CD4-positive, alpha-beta T cell treated with Interleukin-21 for 1 hour (primary cell): ENCODE measurements around the gene HBA2.
"Not testable (repeated sequence)": the region's sequence is repeated elsewhere in the genome, so short reads cannot be mapped to it uniquely, and the experiment has no call there.

Experiments used
- DNase-seq: peaks from one replicate; pipeline ENCODE4 v3.0.0-alpha.2; 2020

HBA2 gene

DNA sequence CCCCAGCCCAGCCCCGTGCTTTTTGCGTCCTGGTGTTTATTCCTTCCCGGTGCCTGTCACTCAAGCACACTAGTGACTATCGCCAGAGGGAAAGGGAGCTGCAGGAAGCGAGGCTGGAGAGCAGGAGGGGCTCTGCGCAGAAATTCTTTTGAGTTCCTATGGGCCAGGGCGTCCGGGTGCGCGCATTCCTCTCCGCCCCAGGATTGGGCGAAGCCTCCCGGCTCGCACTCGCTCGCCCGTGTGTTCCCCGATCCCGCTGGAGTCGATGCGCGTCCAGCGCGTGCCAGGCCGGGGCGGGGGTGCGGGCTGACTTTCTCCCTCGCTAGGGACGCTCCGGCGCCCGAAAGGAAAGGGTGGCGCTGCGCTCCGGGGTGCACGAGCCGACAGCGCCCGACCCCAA is 3.3 kb downstream of the HBA2 start:
- DNase-seq = not testable (repeated sequence)

DNA sequence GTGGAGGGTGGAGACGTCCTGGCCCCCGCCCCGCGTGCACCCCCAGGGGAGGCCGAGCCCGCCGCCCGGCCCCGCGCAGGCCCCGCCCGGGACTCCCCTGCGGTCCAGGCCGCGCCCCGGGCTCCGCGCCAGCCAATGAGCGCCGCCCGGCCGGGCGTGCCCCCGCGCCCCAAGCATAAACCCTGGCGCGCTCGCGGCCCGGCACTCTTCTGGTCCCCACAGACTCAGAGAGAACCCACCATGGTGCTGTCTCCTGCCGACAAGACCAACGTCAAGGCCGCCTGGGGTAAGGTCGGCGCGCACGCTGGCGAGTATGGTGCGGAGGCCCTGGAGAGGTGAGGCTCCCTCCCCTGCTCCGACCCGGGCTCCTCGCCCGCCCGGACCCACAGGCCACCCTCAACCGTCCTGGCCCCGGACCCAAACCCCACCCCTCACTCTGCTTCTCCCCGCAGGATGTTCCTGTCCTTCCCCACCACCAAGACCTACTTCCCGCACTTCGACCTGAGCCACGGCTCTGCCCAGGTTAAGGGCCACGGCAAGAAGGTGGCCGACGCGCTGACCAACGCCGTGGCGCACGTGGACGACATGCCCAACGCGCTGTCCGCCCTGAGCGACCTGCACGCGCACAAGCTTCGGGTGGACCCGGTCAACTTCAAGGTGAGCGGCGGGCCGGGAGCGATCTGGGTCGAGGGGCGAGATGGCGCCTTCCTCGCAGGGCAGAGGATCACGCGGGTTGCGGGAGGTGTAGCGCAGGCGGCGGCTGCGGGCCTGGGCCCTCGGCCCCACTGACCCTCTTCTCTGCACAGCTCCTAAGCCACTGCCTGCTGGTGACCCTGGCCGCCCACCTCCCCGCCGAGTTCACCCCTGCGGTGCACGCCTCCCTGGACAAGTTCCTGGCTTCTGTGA is 4.1 kb downstream of the HBA2 start, which contains the start of gene HBA1:
HBA1 (plus strand) TSS at position 204 of the 906 bp plus-strand sequence; CDS start at position 241, 37 bp downstream.
- DNase-seq = peak; percentile 16

DNA sequence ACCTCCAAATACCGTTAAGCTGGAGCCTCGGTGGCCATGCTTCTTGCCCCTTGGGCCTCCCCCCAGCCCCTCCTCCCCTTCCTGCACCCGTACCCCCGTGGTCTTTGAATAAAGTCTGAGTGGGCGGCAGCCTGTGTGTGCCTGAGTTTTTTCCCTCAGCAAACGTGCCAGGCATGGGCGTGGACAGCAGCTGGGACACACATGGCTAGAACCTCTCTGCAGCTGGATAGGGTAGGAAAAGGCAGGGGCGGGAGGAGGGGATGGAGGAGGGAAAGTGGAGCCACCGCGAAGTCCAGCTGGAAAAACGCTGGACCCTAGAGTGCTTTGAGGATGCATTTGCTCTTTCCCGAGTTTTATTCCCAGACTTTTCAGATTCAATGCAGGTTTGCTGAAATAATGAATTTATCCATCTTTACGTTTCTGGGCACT is 4.7 kb downstream of the HBA2 start:
- no peak for DNase-seq

DNA sequence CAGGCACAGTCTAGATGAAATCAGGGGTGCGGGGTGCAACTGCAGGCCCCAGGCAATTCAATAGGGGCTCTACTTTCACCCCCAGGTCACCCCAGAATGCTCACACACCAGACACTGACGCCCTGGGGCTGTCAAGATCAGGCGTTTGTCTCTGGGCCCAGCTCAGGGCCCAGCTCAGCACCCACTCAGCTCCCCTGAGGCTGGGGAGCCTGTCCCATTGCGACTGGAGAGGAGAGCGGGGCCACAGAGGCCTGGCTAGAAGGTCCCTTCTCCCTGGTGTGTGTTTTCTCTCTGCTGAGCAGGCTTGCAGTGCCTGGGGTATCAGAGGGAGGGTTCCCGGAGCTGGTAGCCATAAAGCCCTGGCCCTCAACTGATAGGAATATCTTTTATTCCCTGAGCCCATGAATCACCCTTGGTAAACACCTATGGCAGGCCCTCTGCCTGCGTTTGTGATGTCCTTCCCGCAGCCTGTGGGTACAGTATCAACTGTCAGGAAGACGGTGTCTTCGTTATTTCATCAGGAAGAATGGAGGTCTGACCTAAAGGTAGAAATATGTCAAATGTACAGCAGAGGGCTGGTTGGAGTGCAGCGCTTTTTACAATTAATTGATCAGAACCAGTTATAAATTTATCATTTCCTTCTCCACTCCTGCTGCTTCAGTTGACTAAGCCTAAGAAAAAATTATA is 5.4 kb downstream of the HBA2 start:
- no peak for DNase-seq

DNA sequence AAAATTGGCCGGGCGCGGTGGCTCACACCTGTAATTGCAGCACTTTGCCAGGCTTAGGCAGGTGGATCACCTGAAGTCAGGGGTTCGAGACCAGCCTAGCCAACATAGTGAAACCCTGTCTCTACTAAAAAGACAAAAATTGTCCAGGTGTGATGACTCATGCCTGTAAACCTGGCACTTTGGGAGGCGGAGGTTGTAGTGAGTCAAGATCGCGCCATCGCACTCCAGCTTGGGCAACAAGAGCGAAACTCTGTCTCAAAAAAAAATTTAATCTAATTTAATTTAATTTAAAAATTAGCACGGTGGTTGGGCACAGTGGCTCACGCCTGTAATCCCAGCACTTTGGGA is 6.0 kb downstream of the HBA2 start:
- no peak for DNase-seq

DNA sequence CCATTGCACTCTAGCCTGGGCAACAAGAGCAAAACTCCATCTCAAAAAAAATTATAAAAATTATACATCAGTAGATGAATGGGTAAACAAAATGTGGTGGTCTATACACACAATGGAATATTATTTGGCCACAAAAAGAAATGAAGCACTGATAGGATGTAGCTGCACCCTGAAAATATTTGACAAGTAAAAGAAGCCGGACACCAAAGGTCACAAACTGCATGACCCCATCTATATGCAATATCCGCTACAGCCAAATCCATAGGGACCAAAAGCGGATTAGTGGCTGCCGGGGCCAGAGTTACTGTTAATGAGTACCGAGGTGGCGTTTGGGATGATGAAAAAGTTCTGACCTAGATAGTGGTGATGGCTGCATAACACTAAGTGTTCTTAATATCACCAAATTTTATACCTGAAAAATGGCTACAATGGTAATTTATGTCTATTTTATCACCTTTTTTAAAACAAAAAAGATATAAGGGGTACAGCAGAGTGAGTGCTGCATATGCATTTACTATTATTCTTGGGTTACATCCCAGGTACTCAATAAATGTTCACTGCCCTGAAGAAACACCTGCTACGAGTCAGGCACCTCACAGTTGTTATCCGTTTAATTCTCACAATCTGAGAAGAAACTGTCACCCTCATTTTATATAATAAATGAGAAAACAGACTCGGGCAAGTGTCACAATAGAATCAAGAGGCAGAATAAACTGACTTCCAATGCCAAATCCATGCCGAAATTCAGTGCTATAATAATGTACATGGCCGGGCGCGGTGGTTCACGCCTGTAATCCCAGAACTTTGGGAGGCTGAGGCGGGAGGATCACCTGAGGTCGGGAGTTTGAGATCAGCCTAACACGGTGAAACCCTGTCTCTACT is 6.8 kb downstream of the HBA2 start:
- DNase-seq = no peak

DNA sequence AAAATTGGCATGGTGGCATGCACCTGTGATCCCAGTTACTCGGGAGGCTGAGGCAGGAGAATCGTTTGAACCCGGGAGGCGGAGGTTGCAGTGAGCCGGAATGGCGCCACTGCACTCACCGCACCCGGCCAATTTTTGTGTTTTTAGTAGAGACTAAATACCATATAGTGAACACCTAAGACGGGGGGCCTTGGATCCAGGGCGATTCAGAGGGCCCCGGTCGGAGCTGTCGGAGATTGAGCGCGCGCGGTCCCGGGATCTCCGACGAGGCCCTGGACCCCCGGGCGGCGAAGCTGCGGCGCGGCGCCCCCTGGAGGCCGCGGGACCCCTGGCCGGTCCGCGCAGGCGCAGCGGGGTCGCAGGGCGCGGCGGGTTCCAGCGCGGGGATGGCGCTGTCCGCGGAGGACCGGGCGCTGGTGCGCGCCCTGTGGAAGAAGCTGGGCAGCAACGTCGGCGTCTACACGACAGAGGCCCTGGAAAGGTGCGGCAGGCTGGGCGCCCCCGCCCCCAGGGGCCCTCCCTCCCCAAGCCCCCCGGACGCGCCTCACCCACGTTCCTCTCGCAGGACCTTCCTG is 7.5 kb downstream of the HBA2 start, which contains the start of gene HBQ1:
HBQ1 (plus strand) TSS at position 359 of the 575 bp plus-strand sequence; CDS start at position 387, 28 bp downstream.
- peak; percentile 24 for DNase-seq

DNA sequence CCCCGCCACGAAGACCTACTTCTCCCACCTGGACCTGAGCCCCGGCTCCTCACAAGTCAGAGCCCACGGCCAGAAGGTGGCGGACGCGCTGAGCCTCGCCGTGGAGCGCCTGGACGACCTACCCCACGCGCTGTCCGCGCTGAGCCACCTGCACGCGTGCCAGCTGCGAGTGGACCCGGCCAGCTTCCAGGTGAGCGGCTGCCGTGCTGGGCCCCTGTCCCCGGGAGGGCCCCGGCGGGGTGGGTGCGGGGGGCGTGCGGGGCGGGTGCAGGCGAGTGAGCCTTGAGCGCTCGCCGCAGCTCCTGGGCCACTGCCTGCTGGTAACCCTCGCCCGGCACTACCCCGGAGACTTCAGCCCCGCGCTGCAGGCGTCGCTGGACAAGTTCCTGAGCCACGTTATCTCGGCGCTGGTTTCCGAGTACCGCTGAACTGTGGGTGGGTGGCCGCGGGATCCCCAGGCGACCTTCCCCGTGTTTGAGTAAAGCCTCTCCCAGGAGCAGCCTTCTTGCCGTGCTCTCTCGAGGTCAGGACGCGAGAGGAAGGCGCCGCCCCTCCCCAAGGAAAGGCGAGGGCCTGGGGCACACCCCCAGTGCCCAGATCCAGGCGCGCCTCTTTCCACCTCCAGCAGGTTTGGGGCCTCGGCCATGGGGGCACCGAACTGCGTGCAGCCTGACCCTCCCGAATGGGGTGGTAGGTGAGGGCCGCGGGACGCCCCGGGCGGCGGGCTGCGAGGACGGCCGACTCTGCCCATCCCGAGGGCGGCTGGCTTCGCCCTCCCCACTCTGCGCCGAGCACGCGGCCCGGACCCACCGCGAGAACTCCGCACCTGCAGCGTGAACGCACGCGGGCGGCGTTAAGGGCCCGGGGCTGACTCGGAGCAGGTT is 8.2 kb downstream of the HBA2 start:
- peak; percentile 85 for DNase-seq

DNA sequence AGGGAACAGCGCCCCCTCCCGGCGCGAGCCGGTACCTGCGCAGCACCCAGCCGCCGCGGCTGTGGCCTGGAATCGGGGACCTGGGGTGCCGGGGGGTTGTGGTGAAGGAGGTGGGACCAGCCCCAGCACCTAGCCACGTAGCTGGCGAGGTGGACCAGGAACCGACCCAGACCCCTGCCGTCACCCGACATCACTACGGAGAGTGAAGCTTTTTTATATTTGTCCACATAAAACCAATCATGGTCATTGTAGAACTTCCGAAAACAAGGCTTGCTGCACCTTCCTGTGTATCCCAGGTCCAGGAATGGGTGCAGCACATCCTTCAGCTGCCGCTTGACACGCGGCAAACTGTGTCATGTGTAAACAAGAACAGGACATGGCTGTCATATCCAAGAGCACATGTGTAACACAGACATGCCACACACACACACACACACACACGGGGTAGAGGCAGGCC is 8.9 kb downstream of the HBA2 start:
- DNase-seq = no peak

DNA sequence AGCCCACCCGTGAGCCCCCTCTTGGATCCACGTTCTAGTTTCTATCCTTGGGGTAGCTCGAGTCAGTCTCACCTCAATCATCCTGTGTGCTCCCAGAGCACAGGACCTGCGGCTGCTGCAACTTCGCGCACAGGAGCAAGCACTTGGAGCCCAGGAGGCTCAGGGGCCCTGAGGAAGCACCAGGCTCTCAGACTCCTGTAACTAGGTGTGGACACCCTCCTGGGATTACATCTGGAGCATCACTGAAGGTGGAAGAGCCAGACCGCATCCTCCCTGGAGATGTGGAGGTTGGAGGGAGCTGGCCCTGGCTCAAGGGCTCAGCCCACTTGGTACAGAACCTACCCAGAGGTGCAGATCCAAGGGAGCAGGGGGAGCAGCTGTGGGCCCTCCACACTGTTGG is 10.3 kb downstream of the HBA2 start:
- no peak for DNase-seq

DNA sequence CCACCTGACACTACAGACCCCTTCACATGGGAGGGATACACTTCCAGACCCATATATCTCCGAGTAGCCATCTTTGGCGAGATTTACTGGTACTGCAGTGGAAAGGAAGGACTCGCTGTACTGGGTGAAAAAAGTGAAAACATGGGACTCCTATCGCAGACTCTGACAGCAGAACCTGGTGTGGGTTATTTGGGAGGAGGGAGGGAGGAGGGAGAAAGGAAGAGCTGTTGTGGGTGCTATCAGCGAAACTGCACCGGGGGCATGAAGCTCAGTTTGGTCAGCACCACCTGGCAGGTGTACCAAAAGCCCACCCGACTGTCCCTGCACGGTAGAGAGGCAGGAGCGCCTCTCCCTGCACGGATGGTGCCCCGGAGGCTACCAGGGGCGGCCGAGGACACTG is 12.5 kb downstream of the HBA2 start:
- no peak for DNase-seq

DNA sequence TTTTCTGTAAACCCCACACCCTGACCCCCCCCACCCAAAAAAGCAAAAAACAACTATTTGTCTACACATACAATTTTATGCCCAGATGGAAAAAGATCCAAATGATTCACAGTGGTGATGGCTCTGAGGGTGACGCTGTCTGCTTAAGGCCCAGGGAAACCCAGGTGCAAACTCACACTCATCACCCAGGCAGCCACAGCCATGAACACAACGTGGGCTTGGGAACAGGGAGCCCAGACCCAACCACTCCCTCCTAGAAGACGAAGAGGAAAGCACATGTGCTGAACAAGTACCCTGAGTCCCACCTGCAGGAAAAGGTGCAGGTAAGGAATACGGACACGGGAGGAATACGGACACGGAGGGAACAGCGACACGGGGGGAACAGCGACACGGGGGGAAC is 13.0 kb downstream of the HBA2 start:
- no peak for DNase-seq

DNA sequence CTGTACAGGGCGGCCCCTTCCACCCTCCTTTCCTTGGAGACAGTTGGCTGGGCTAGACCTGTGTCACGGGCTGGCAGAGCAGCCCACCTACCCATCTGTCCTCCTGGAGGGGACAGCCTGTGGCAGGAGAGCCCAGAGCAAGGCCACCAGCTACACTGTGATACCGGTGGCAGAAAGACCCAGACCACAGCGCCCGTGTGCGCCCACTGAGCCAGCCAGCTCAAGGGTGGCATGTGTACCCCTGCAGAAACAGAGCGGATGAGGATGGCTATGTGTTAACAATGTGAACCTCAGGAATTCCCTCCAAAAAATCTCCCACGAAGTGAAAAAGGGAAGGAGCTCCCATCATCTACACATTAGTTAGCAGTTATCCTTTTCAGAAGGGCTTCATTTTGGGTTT is 14.7 kb downstream of the HBA2 start:
- no peak for DNase-seq

DNA sequence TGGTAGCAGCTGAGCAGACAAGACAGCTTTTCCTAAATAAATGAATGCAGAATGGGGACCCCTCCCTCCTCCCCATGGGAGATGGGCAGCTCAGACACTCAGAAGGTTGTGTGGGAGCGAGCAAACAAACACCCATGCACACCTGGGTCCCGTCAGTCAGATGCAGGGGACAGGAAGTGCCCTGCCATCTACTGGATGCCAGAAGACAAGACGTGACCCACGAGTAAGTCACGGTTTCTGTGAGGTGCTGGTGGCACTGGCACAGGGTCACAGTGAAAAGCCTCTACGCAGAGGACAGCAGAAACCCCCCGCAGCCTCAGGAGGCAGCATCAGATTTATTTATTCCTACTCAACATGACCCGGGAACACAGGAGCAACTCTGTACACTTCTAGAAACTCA is 16.0 kb downstream of the HBA2 start:
- peak; percentile 33 for DNase-seq

DNA sequence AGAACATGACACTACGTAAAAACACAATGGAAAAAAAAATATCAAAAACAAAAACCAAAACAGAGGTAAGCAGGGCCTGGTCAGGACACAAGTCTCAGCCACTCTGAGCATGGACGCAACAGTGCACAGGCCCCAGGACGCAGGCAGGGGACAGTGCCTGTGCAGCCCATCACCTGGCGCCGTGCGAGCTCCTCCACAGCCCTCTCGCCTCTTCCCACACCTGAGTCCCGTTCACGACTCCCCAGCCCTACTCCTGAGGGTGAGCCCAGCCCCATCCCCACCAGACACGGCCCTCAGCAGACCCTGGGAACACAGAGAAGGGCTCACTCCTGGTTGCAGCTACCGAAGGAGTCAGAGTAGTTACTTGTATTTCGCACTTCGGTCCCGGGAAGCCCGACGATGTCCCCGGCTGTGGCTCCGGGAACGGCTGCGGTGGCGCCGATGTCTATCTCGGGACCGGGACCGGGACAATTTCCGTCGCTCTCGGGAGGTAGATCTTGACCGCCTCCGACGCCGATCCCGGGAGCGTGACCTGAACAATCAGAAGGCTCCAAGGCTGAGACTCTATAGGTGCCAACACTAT is 17.0 kb downstream of the HBA2 start:
- no peak for DNase-seq

DNA sequence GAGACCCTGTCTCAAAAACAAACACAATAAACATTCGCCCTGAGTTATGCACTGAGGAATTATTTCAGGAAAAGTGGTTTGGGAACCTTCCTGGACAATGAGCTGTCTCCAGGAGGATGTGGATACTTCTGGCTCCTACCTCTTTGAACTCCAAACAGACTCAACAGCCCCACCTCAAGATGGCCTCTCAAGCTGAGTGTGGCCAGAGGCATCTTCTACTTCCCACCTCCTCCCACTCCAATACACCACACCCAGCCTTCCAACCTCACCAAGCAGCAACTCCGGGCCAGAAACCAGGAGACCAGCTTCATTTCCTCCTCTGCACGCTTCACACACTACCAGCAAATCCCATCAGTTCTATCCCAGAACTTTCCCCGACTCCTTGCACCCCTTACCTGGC is 19.2 kb downstream of the HBA2 start:
- DNase-seq = no peak

DNA sequence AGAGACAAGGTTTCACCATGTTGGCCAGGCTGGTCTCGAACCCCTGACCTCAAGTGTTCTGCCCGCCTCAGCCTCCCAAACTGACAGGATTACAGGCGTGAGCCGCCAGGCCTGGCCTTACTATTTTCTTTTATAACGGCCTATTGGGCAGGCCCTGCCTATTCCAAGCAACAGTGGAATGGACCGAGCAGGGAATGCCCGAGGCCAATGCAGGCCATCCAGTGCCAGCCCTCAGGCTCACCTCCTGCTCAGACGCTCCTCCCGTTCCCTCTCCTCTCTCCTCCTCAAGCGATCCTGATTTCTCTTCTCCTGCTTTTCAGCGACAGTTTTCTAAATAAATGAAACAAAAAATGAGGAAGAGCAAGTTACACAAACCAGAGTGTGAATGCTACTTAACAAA is 20.0 kb downstream of the HBA2 start:
- no peak for DNase-seq

DNA sequence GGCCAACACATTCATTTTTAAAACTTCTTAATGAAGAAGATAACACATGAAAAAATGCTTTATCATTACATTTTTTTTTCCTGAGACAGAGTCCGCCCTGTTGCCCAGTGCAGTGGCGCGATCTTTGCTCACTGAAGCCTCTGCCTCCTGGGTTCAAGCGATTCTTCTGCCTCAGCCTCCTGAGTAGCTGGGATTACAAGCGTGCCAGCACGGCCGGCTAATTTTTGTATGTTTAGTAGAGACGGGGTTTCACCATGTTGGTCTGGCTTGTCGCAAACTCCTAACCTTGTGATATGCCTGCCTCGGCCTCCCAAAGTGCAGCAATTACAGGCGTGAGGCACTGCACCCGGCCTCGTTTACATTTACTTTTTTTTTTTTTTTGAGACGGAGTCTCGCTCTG is 20.8 kb downstream of the HBA2 start:
- no peak for DNase-seq

DNA sequence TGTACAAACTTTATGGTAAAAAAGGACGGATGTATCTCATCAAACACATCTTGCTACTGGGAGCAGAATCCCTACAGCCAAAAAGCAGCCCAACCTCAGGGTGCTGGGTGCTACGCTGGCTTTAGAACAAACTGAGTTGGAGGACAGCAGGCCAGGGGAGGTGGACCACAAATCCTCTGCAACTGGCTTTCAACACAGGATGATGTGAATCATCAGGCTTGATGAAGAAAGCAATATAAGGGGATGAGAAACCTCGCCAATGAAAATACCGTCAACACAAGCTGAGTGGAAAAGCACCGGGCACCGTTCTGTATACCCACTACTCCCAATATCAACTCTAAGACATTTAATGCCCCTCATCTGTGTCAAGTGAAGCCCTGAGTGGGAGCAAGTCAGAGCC is 21.8 kb downstream of the HBA2 start:
- no peak for DNase-seq

DNA sequence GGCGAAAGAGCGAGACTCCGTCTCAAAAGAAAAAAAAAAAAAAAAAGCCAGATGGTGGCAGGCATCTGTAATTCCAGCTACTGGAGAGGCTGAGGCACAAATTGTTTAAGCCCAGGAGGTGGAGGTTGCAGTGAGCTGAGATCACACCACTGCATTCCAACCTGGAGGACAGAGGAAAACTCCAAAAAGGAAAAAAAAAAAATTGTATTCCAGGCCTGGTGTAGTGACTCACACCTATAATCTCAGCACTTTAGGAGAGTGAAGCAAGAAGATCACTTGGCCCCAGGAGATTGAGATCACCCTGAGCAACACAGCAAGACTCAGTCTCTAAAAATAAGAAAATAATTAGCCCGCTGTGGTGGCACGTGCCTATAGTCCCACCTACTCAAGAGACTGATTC is 27.7 kb downstream of the HBA2 start:
- DNase-seq = no peak

DNA sequence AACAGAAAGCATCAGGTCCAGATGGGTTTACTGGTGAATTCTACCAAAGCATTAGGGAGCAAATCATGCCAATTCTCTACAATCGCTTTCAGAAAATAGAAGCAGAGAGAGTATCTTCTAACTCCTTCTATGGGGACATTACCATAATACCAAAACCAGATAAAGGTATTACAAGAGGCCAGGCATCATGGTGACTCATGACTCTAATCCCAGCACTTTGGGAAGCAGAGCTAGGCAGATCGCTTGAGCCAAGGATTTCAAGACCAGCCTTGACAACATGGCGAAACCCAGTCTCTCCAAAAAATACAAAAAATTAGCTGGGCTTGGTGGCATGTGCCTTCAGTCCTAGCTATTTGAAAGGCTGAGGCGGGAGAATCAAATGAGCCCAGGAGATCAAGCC is 30.6 kb downstream of the HBA2 start:
- no peak for DNase-seq
